Spleen (tissue), 7 donors: Measurements from ENCODE around the gene SACM1L.

Experiments
- POLR2A ChIP-seq, 3 donors: fragments of 450-650 bp; IDR thresholded peaks; one replicate each; pipeline ENCODE4 v1.5.1; 2017; ENCODE audit warnings: antibody characterized with exemption in 3 of 3, mild to moderate bottlenecking in 1 of 3
- POLR2AphosphoS5 ChIP-seq, 3 donors: sonication (generic); formaldehyde crosslinking; IDR thresholded peaks; one replicate each; pipeline ENCODE4 v1.5.1; 2017; ENCODE audit warnings: antibody characterized with exemption in 3 of 3
- TF ChIP-seq, protein P1 (sequence below), 11 experiments: fragments of 200-600 bp in 7 of 11; fragments of 450-650 bp in 4 of 11; sonication (generic) in 4 of 11; IDR thresholded peaks in 8 of 11; conservative IDR thresholded peaks in 3 of 11; 1 replicate in 7 of 11; 2 replicates in 4 of 11; pipeline versions ENCODE4 v1.4.0 to v1.8.0; 2016 to 2021; ENCODE audit warnings: antibody characterized with exemption in 11 of 11, inconsistent platforms in 4 of 11, mild to moderate bottlenecking in 1 of 11
- donor health status: DM: no; HTN: no; CAD: no; lungs with moderate emphysema.
- donor health status: DM: no; HTN: no; CAD: no.
- donor health status: DM: no; HTN: no; CAD: no.

DNA sequence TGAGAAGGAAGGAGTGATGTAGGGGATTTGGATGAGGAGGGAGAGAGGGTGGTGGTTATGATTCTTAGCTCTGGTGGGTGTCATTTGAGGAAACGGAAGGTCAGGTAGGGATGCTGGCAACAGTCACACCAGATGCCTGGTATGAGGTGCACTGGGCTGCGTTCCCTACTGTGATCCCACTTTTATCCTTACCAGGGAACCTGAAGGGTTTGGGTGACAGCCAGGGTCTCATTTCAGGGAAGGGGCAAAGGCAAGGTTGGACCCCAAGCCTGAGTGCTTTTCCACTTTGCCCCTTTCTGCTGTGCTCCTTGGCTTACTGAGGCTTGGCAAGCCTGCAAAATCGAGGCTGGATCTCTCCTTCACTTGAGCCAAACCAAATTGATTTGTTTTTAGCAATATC, 36.0 kb upstream of the SACM1L start:
- TF ChIP-seq, protein P1, sequence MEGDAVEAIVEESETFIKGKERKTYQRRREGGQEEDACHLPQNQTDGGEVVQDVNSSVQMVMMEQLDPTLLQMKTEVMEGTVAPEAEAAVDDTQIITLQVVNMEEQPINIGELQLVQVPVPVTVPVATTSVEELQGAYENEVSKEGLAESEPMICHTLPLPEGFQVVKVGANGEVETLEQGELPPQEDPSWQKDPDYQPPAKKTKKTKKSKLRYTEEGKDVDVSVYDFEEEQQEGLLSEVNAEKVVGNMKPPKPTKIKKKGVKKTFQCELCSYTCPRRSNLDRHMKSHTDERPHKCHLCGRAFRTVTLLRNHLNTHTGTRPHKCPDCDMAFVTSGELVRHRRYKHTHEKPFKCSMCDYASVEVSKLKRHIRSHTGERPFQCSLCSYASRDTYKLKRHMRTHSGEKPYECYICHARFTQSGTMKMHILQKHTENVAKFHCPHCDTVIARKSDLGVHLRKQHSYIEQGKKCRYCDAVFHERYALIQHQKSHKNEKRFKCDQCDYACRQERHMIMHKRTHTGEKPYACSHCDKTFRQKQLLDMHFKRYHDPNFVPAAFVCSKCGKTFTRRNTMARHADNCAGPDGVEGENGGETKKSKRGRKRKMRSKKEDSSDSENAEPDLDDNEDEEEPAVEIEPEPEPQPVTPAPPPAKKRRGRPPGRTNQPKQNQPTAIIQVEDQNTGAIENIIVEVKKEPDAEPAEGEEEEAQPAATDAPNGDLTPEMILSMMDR (IDR thresholded peaks at IDR 0.05 in 8 of 11, conservative IDR thresholded peaks at IDR 0.05 in 3 of 11), result no peak
- TF ChIP-seq POLR2AphosphoS5 (IDR thresholded peaks at IDR 0.05), result no peak
- TF ChIP-seq POLR2A (IDR thresholded peaks at IDR 0.05), result no peak
